GM18508 (cell line): ENCODE measurements around the gene NOSIP.

Experiments used
- ATAC-seq: cut with Tn5 transposase; IDR thresholded peaks from one replicate; pipeline ENCODE4 v1.9.1; 2021; ENCODE audit warnings: moderate number of reproducible peaks; ENCODE audit not compliant: insufficient read depth, unreplicated experiment

The NOSIP gene

GRCh38 chr19:49595819-49596404, 15.6 kb upstream of the NOSIP start:
- ATAC-seq: no peak

GRCh38 chr19:49594993-49595818, 14.8 kb upstream of the NOSIP start:
- ATAC-seq: no peak

GRCh38 chr19:49594157-49594992, 14.0 kb upstream of the NOSIP start:
- ATAC-seq: no peak

- ATAC-seq: no peak
These were observed 13.1 kb upstream of the NOSIP start for GRCh38 chr19:49593233-49594113.

GRCh38 chr19:49592486-49593232, 12.3 kb upstream of the NOSIP start:
- ATAC-seq: no peak

- ATAC-seq: no peak
These were observed 11.6 kb upstream of the NOSIP start for GRCh38 chr19:49591731-49592485.

- ATAC-seq: no peak
These were observed 10.8 kb upstream of the NOSIP start, which contains the start of gene PRR12 for GRCh38 chr19:49590971-49591730. Gene PRR12, plus strand, starts transcription at chr19:49591182. Its CDS starts 473 bp downstream, at chr19:49591655.

- ATAC-seq: peak; percentile 38
These were observed 10.0 kb upstream of the NOSIP start for GRCh38 chr19:49590071-49590970.

- no peak for ATAC-seq
These were observed 9.1 kb upstream of the NOSIP start for GRCh38 chr19:49589502-49589905.

- no peak for ATAC-seq
These were observed 8.2 kb upstream of the NOSIP start for GRCh38 chr19:49588365-49589122.

GRCh38 chr19:49587227-49587626, 6.9 kb upstream of the NOSIP start:
- ATAC-seq: no peak

GRCh38 chr19:49585023-49585422, 4.7 kb upstream of the NOSIP start:
- ATAC-seq: no peak

GRCh38 chr19:49583239-49583638, 2.9 kb upstream of the NOSIP start:
- ATAC-seq: no peak

- no peak for ATAC-seq
These were observed 702 bp upstream of the NOSIP start, which contains the start of gene PRRG2 for GRCh38 chr19:49581007-49581508. Gene PRRG2, plus strand, starts transcription at chr19:49581316. Its CDS starts 1,904 bp downstream, at chr19:49583220.

GRCh38 chr19:49579947-49580263, 451 bp downstream of the NOSIP start:
- ATAC-seq: no peak

GRCh38 chr19:49579193-49579592, 1.2 kb downstream of the NOSIP start:
- no peak for ATAC-seq
